Mesothelial cell of epicardium (in vitro differentiated cells): ENCODE data around the gene MAPK8IP2. TPM values are rescaled to one million over a fixed set of nuclear protein-coding genes. Genes with fewer than 3 reads are reported as not detected.

Experiments used
- DNase-seq, 2 experiments: peaks; one replicate each; pipeline ENCODE4 v3.0.0; 2021; ENCODE audit warnings: low spot score in 2 of 2; ENCODE audit not compliant: unreplicated experiment in 2 of 2
- H3K27ac Mint-ChIP-seq: 2 replicates; pipeline ENCODE4 v1.8.0; 2021; ENCODE audit warnings: mixed read lengths
- H3K27me3 Mint-ChIP-seq: 2 replicates; pipeline ENCODE4 v1.8.0; 2021; ENCODE audit warnings: low read depth, mixed read lengths
- H3K36me3 Mint-ChIP-seq: 2 replicates; pipeline ENCODE4 v1.8.0; 2021; ENCODE audit warnings: mixed read lengths
- H3K4me1 Mint-ChIP-seq: 2 replicates; pipeline ENCODE4 v1.8.0; 2021; ENCODE audit warnings: mixed read lengths
- H3K4me3 Mint-ChIP-seq: 2 replicates; pipeline ENCODE4 v1.8.0; 2021; ENCODE audit warnings: mild to moderate bottlenecking, moderate library complexity, mixed read lengths
- H3K9me3 Mint-ChIP-seq: 2 replicates; pipeline ENCODE4 v1.8.0; 2021; ENCODE audit warnings: mixed read lengths
- CTCF ChIP-seq: fragments of 200-600 bp; sonication (generic); IDR thresholded peaks from one replicate; pipeline ENCODE4 v1.5.0; 2021; ENCODE audit warnings: antibody characterized with exemption; ENCODE audit not compliant: unreplicated experiment
- total RNA-seq: library from RNA; stranded (reverse); gene quantifications from 3 replicates; pipeline ENCODE4 v1.2.1, GENCODE V29; 2021

The MAPK8IP2 gene
- total RNA-seq, 1 donor from 2014 or later = 3.2 TPM

GRCh38 chr22:50576806-50577696 lies 23.5 kb upstream of the MAPK8IP2 start:
- no peak for DNase-seq
- Mint-ChIP-seq H3K9me3 (no peaks in the 10 kb centered on the region), H3K36me3 (peaks cover 3% of the 10 kb centered on the region), H3K4me1 (no peaks in the 10 kb centered on the region), H3K4me3 (no peak overlapping the region), H3K27ac (no peak overlapping the region), H3K27me3 (no peaks in the 10 kb centered on the region)
- no peak for TF ChIP-seq CTCF

DNA sequence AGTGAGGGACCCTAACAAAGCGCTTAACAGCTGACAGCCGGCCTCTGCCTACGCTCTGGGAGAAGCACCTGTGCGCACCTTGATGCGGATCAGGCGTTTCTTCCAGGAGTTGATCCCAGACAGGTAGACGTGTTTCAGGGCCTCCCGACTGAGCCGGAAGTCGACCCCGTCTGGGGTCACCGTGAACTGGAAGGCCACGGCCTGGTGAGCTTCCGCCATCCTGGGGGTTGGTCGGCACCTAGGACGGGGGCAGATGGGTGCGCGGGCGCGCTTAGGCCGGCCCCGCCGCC lies 23.0 kb upstream of the MAPK8IP2 start:
- no peaks in the 10 kb centered on the region for H3K27me3 Mint-ChIP-seq
- H3K36me3 Mint-ChIP-seq = peaks cover 2% of the 10 kb centered on the region
- H3K27ac Mint-ChIP-seq = no peak overlapping the region
- no peaks in the 10 kb centered on the region for H3K9me3 Mint-ChIP-seq
- H3K4me1 Mint-ChIP-seq = no peaks in the 10 kb centered on the region
- TF ChIP-seq CTCF = no peak
- H3K4me3 Mint-ChIP-seq = no peak overlapping the region
- DNase-seq = no peak

- Mint-ChIP-seq H3K4me1 (peaks cover under 1% of the 10 kb centered on the region), H3K9me3 (no peaks in the 10 kb centered on the region), H3K27ac (no peak within 1 kb of the TSS), H3K36me3 (no peaks in the 10 kb centered on the region), H3K27me3 (no peaks in the 10 kb centered on the region), H3K4me3 (no peak within 1 kb of the TSS)
- DNase-seq = no peak
- TF ChIP-seq CTCF = no peak
Observed at GRCh38 chr22:50577987-50578775, 22.4 kb upstream of the MAPK8IP2 start, which contains the start of gene CPT1B. Gene CPT1B, minus strand, starts transcription at chr22:50578427. Its CDS starts 512 bp downstream, at chr22:50577915.

DNA sequence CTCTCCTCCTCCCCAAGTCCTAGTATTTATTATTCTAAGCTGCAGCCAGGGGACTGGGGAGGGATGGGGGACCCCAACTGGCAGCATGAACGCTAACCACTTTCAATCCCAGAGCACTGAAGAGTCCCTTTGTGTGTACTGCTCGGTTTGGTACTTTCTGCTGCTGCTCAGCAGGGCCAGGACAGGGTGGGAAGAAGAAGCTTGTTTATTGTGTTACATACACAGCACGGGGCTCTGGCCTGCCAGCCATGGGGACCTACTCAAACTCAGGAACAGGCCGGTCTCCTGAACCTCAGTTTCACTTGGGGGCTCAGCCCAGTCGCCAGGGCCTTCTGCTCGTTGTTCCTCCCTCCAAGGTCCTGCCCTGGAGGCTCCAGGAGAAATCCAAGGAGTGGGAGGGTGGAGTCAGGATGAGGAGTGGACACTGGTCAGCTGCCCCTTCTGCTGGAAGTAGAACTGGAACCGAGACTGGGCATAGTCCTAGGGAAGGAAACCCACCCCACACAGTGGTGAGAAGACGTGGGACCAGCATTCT lies 21.8 kb upstream of the MAPK8IP2 start:
- no peaks in the 10 kb centered on the region for H3K9me3 Mint-ChIP-seq
- H3K36me3 Mint-ChIP-seq = no peaks in the 10 kb centered on the region
- H3K4me1 Mint-ChIP-seq = peaks cover 7% of the 10 kb centered on the region
- no peak for TF ChIP-seq CTCF
- no peak overlapping the region for H3K27ac Mint-ChIP-seq
- no peaks in the 10 kb centered on the region for H3K27me3 Mint-ChIP-seq
- no peak for DNase-seq
- no peak overlapping the region for H3K4me3 Mint-ChIP-seq

- no peak for DNase-seq
- TF ChIP-seq CTCF = no peak
Observed at GRCh38 chr22:50579752-50580151, 20.8 kb upstream of the MAPK8IP2 start.

More at GRCh38 chr22:50579752-50580151, 20.8 kb upstream of the MAPK8IP2 start:
- Mint-ChIP-seq H3K27ac (no peak overlapping the region), H3K27me3 (no peaks in the 10 kb centered on the region), H3K4me1 (peaks cover 7% of the 10 kb centered on the region), H3K9me3 (no peaks in the 10 kb centered on the region), H3K36me3 (no peaks in the 10 kb centered on the region), H3K4me3 (no peak overlapping the region)
